GM19372 (cell line): ENCODE results near the gene GPR135.

Source experiments
- ATAC-seq: cut with Tn5 transposase; IDR thresholded peaks from one replicate; pipeline ENCODE4 v1.9.1; 2021; ENCODE audit warnings: mild to moderate bottlenecking, low read depth, moderate library complexity; ENCODE audit not compliant: unreplicated experiment

The GPR135 gene, protein sequence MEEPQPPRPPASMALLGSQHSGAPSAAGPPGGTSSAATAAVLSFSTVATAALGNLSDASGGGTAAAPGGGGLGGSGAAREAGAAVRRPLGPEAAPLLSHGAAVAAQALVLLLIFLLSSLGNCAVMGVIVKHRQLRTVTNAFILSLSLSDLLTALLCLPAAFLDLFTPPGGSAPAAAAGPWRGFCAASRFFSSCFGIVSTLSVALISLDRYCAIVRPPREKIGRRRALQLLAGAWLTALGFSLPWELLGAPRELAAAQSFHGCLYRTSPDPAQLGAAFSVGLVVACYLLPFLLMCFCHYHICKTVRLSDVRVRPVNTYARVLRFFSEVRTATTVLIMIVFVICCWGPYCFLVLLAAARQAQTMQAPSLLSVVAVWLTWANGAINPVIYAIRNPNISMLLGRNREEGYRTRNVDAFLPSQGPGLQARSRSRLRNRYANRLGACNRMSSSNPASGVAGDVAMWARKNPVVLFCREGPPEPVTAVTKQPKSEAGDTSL

DNA sequence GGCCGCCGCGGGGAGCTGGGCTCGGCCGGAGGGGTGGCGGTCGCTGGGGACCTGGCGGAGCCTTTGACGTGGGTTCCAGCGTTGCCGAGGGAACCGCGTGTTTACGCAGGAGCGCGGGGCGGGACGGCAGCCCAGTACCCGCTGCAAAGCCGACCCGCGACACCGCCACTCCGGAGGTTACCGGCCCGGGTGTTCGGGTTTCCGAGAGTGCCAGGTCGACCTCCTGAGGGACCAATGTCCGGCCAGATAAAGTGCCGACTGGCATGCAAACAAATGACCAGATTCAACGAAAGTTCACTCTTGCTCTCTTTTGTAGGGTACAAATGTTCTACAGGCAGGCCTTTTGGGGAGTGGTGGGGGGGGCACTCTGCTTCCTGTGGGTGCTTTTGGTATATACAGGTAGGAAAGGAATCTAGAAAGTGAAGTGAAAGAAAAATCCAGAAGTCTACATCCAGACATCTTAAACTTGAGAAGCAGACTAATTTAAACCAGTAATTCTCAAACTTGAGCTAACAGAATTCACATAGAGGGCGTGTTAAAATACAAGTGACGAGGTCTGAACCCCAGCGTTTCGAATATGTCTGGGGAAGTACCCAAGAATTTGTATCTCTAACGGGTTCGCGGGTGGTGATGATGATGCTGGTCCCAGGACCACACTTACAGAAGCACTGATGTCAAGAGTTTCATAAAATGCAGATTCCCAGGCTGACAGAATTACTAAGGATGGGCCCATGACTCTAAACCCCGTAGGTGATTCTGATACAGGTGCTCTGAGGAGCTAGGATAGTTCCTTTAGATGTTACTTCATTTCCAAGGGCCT is at the start of gene GPR135:
Gene GPR135 (minus strand): TSS at position 65 of the 820 bp plus-strand sequence. CDS start 154 bp downstream, outside the sequence.
- peak; percentile 29 for ATAC-seq

DNA sequence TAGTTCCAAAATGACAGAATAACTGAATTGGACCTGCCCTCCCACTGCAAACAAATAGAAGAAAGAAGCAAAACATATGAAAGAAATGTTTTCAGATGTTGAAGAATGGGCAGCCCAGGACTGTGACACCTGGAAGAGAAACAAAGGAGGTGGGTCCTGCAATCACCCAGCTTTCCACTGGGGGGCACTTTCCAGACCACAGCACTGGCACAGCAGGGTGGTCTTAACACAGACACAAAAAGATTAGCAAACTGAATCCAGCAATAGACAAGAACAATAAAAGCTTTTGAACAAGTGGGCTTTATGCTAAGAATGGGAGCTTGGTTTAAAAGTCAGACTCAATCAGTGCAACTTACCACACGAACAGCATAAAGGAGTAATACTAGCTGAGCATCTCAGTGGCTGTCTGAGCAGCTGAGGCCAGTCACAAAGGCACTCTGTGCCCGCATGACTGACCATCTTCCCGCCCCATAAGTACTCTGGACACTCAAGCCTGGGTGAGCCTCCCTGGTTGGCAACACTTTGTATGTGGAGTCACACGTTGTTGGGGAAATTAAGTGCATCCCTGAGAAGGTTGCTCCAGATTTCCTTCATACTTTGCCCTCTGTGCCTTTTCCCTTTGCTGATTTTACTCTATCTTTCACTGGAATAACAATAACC is 46.9 kb upstream of the GPR135 start:
- ATAC-seq: no peak

DNA sequence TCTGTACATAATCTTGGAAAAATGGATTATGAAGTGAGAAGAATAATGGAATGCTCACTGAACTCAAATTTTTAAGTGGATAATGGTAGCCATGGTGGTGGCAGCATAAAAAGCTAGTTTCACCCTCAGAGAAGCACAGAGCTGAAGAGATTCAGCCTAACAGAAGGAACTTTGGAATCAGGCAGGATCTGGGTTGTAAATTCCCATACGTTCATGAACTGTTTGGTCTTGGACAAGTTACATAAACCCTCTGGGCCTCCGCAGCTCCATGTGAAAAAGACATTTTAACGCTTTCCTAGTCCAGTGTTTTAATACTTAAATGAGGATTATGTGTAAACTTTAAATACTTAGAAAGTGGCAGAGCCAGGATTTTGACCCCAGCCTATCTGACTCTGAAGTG is 45.8 kb upstream of the GPR135 start:
- ATAC-seq: no peak

DNA sequence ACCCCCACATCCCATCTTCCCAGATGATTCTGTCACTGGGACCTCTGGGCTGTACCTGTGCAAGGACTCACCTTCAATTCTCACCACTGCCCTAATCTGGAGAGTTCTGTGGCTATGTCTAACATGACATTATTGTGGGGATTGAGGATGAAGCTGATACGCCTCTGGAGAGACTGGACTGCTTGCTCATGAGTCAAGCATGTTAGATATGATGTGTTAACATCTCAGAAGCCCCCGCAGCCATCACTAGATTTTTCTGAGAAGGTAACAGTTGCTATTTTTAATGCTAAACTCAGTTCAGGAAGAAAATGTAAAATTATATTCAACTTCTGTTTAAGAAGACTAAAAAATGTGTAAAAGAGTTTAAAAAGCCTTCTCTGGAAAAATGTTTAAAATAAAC is 44.8 kb upstream of the GPR135 start:
- no peak for ATAC-seq

DNA sequence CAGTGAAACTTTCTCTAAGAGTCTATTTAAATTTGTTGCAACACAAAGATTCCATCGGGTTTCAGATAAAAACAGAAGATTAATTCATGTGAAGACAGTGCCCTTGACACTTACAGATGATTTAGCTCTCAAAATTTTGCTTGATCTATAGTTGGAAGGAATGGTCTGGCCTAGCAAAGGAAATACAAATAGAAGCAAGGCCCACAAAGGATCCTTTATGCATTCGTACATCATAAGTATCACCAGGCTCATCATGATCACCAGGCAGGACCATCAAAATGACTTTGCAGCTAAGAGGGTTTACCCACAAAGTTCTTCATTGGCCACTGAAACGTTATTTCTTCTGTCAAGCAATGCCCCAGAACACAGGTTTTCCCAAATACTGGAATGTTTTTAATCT is 43.9 kb upstream of the GPR135 start:
- ATAC-seq: no peak

DNA sequence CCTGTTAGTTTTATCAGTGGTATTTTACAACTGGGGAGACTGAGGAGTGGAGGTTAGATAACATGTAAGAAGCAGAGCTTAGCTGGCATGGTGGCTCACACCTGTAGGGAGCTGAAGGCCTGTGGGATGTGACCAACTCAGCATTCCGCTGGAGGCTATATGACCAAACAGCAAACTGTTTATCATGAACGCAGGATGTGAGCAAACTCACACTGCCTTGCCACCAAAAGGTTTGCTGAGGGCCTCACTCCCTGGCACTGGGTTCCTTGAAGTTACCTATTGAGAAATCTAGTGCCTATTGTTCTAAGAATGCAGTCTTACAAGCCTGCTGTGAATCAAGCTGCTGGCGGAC is 42.5 kb upstream of the GPR135 start:
- no peak for ATAC-seq

DNA sequence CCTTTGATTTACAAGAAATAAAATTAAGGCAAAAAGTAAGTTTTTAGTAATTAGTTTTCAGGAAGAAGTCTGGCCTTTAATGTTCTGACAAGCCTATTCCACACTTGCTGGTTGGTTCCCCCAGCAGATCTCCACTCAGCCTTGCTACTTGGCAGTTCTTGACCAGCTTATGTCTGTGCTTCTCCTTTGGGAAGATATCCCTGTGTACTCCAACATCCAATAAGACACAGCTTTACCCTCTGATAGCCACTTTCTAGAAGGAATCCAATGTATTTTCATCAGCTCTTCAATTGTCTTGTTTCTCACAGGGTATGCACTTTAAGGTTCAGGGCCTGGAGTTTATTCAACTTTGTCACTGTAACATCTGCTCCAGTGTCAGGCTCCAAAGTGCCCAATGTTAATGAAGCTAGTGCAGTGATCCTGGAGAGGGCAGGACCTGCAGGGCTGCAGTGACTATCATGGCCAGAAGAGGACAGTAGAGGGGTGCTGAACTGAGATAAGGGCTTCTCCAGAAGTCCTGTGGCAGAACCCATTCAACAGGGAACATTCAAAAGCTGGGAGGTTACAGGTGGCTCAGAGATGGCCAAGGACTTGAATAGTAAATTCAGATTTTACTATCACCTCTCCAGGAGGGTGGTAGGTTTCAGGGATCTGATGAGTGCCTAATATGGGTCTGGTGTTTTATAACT is 42.0 kb upstream of the GPR135 start:
- peak; percentile 80 for ATAC-seq

DNA sequence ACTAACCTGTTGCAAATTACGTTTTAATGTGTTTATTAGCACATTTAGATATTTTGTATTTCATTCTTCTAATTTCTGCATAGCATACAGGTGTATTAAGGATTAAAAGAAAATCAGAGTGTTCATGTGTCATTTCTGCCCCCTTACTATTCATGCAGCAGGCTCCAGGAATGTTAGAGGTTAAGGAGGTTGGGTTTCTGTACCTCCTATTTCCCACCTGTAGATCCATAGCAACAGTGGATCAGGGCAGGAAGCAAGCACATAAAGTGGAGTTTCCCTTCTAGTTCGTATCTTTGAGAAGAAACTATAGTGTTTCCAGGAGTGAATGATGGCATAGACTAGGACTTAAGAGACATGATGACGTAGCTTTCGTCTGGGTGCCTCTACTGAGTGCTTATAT is 38.1 kb upstream of the GPR135 start:
- ATAC-seq: no peak

DNA sequence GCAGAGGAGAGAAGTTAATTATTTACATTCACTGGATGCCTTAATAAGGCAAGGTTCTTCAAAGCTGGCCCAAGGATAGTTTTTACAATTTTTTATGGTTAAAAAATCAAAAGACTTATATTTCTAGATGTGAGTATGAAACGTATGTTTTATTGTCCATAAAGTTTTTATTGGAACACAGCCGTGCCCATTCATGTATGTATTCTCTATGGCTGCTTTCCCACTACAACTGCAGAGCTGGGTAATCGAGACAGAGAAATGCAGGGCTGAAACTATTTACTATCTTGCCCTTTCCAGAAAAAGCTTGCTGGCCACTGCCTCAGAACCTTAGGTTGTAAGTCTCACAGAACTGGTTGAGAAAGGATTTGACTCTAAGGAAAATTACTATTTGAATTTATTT is 35.6 kb upstream of the GPR135 start:
- no peak for ATAC-seq

DNA sequence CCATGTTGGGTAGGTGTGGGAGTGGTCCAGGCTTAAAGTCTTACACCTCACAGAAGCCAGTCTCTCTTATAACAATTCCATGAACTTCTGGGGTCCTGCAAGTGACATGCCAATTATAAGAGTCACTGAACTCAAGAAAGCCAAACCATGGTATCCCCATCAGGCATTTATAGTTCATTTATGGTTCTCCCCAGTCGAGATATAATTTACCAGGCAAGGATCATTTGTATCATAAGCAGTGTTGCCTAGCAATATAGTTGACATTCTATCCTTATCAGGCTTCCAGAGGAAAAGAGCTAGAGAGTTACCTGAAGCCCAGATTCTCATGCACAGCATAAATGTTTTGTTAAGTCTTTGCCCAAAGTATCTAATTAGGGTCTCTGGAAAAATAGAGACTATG is 27.2 kb upstream of the GPR135 start:
- no peak for ATAC-seq

DNA sequence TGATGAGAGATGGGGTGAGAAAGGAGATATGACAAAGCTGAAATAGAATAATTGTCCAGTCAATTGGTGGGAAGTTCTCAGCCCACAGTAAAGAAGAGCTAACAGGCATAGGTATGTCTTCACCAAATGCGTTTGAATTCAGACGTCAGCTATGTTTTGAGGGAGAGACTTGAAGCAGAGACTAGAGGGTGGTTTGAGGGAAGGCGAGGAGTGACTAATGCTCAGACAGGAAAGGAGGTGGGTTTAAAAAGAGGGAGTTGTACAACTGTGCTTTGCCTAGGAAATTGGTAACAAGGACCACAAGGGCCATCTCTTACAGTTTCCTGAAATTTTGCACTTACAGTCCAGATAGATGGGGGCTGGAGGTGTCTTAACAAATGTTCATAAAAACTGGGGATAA is 25.6 kb upstream of the GPR135 start:
- no peak for ATAC-seq

DNA sequence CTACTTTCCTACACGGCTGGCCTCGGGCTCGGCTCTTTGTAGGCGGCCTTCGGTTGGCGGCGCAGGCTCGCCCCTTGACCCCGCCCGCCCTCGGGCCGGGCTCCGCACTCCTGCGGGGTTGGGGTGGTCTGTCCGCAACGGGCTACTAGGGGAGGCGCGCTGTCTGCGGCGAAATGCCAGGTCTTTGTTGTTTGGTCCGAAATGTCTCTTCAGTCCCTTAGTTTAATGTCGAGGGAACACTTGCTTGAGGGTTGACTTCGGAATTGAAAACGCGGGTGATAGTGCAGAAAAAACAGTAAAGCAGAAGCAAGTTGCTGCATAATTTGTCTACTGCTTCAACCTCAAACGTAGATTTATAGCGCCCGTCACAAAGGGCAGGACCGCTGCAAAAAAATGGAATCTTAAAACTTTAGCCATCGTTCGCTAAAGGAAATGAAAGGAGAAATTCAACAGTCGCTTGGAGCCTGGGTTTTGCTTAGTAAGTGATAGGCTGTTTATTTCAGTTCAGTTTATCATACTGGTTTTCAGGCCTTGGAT is 19.5 kb upstream of the GPR135 start:
- ATAC-seq: peak; percentile 44

DNA sequence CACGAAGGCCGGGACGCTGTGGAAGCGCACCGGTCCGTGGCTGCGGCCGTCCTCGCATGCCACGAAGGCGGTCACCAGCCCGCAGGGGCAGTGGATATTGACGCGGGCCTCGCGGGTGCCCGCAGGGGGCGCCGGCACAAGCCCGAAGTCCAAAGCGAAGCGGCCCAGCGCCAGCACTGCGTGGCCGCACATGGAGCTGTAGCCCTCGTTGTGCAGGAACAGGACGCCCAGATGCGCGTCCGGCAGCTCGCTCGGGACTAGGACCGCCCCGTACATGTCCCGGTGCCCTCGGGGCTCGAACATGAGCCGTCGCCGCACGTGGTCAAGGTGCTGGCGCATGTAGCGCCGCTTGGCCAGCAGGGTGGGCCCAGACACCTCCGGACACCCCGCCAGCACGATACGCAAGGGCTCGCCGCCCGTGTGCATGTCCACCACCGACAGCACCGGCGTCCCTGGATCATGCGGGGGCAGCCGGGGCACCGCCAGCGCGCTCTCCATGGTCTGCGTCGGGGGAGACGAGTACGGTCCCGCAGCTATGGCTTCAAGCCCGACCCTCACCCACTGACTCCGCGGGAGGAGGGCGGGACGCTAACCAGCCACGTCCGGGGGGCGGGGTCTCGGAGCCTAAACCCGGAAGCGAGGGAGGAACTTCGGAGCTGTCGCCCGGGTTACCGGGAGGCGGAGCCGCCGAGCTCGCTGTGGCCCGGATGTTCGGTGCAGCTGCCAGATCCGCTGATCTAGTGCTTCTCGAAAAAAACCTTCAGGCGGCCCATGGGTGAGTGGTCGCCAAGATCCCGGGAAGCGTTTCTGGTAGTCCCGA is 18.8 kb upstream of the GPR135 start, which contains the start of the genes JKAMP and L3HYPDH:
Gene JKAMP (plus strand): TSS at position 699 of the 820 bp plus-strand sequence. CDS start 73 bp downstream, at position 772.
Gene L3HYPDH (minus strand): TSS at position 590 of the 820 bp plus-strand sequence. CDS start 92 bp downstream, at position 498.
- peak; percentile 82 for ATAC-seq

DNA sequence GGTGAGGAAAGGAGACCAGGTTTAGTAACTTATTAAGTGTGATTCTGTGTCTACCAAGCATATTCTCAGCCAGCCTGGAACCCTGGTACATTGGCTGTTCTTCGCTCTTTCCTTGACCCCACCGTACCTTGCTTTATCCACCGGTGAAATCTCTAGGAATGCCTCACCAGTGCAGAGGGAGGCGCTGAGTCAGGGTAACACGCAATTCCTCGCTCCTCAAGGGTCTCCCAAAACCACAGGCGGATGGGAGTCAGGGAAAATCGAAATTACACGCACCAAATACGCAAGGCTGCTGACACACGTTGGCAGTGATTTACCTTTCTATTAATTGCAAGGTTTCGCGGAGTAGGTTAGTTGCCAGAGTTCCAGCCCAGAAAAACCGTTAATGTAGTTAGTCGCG is 18.2 kb upstream of the GPR135 start:
- no peak for ATAC-seq

DNA sequence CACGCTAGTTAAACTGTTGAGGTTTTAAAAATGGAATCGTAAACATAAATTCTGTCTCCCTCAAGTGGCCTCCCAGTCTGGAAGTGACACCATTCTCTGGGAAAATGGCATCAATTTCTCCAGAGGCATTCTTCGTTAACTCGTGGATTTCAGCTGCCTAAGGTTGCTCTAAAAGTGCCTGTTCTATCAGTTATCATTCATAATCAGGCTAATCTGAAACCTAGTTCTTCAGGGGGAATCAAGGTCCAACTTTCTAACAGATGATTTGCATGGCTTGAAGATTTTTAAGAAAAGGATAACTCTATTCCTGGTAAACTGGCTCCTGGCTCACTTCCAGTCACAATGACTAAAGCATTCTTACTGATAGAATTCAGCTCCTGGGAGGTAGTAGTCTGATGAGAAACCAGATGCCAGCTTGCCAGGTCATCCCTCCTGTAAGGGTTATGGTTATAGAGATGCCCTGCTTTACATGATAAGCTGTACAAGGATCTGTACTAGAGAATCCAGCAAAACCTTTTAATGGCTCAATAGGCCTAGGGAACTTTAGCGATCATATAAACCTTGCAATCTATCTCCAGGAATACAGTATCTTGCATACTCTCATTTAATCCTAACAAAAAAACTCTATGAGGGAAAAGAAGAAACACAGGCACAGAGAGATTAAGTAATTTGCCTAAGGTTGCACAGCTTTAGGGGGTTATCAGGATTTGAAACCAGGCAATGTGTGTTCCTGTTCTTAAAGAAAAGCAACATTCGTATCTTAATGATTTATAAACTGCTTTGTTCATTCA is 17.6 kb upstream of the GPR135 start:
- ATAC-seq: no peak

DNA sequence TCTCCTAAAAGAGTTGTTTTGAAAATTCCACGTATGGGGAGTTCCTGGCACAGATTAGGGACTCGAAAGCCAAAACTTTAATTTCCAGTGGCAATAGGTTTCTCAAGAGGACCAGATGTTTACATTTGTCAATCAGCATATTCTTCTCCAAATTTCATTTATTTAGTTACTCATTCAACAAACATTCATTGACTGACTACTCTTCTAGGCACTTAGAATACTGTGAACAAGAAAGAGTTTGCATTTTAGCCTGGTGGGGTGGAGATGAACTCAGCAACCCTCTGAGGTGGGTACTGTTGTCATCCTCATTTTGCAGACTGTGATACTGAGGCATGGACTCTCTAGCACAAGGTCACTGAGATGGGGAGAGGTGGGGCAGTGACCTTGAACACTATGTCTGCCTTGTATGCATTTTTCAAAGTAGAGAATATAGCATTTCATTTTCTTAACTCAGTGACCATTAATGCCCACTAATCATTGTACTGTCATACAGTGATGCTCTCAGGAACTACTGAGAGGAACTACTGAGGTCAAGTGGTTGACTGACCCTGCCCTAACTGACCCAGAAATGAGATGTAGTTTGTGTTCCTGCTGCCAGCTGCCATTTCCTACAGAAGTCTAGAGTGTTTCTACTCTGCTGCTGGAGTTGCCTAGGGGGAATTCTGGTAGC is 16.8 kb upstream of the GPR135 start:
- ATAC-seq: no peak

DNA sequence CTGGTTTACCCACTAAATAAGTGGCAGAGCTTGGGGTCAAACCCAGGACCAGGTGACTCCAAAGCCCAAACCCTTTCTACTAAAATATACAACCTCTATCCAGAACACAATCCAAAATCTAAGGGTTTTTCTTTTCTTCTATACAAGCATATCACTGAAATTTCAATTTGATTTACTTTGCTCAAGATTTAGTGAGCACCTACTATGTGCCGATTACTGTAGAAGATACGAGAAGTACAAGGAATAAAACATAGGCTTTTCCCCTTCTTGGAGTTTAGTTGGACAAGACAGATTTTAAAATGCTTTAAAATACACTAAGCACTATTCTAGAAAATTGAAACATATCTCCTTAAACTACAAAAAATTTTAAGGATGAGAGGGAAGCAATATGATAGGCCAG is 16.2 kb upstream of the GPR135 start:
- ATAC-seq: no peak

DNA sequence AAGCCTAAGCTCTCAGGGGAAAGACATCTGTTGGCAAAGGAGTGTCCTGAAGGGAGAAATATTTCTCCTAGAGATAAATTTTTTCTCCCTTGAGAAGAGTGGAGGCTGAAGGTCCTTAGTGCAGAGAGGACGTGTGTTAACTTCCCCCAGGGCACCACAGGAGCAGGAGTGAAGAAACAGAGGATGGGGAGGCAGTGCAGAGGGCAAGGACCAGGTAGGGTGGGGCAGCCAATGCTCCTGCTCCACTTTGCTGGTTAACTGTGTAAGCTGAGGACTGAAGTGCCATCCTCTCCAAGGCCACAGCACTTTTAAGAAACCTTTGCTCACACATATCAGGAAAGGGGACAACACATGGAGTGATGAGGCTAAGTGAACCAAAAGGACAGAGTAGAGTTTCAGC is 15.0 kb upstream of the GPR135 start:
- ATAC-seq: no peak
